NCI-H128 (cell line): ENCODE measurements around the gene RHBDD2.
A peak's percentile ranks its signal among the peaks of the same experiment; 100 is the strongest.

ENCODE experiments used
- DNase-seq: peaks from one replicate; lab custom pipeline; 2025; ENCODE audit not compliant: unreplicated experiment; lab: John Stamatoyannopoulos, UW

The RHBDD2 gene

DNA sequence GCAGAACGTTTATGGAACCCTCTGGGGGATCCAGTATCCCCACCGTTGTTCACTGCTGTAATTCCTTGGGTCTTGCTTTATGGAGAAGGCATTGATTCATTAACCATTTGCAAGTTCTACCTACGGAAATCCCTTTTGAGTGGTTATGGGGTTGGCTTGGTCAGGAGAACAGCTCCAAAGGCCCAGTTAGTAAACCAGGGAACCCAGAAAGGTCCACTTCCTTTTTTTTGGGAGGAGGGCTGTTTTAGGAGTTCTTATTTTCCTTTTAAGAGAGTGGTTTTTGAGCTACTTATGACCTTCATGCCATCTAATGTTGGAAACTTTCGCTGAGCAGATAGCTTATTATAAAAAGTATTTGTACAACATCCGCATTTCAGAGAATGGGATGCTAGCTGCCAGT lies 37.4 kb downstream of the RHBDD2 start:
- DNase-seq = no peak

DNA sequence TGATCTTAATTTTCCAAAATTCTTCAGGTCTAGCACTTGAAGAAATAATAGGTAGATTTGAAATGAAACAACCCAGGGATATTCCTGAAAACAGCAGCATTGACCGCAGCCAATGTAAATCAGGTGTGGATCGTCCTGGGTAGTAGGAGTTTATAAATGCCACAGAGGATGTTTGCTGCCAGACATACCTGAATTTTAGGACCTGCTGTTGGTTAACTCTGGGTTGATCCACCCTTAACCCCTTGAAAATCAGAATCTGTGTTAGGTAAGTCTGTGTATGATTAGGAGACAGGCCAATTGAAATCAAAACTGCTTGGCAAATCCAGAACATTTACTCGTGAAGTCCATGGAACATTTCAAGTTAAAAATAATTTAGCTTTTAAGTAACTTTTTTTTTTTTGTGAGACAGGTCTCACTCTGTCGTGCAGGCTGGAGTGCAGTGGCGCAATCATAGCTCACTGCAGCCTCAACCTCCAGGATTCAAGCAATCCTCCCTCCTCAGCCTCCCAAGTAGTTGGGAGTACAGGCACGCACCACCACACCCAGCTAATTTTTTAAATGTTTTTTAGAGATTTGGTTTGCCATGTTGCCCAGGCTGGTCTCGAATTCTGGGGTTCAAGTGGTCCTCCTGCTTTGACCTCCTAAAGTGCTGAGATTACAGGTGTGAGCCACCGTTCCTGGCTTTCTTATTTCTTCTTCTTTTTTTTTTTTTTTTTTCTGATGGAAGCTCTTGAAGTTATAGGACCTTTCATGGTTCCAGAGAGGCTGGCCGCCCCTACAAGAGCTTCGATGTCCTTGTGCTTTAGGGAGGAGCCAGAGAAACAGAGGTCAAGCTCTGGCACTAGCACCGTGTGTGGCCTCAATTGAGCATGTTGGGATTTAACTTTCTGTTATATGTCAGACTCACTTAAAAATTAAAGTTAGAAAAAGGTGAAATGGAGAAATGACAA lies 38.1 kb downstream of the RHBDD2 start:
- DNase-seq = no peak

DNA sequence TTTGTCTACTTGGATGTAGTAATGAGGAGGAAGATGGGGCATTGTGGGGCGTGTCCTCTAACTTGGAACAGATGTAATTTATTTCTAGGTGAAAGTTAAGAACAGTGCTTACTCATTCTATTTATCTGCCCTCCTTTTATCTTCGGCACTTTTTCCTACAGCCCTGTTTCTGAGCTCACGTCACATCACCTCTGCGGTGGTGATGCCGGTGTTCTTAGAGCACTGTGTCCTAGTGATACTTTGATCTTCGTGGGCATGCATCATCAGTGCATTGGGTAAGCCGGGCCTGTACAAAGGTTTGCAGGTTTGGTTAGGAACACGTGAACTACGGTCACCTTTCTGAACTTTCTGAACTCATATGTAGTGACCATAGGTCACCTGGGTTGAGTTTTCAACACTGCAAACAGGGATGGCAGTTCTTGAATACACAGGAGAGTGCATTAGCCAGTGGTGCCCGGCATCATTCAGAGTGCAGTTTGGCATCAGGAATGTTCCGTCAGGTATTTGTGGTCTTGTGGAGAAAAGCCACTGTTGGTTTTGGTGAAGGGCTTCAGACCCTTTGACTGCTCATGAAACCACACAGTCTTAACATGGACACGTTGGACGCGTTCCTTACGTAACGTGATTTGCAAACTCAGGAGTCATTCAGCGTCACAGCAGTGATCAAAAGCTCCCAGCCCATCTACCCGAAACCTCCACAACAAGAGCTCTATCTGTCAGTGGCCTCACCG lies 41.8 kb downstream of the RHBDD2 start:
- no peak for DNase-seq

DNA sequence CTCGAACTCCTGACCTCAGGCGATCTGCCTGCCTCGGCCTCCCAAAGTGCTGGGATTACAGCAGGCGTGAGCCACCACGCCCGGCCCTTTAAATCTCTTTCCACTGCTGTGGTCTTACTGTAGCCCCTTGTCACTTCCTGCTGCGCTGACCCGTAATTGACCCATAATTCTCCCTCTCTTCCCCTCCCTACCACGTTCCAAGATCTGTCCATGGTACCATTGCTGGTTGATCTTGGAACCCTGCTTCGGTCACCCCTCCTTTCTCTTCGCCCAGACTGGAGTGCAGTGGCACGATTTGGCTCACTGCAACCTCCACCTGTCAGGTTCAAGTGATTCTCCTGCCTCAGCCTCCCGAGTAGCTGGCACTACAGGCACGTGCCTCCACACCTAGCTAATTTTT lies 42.6 kb downstream of the RHBDD2 start:
- no peak for DNase-seq

GRCh38 chr7:75922966-75923603 lies 44.3 kb downstream of the RHBDD2 start:
- no peak for DNase-seq

- DNase-seq = no peak
These were observed 45.4 kb downstream of the RHBDD2 start for GRCh38 chr7:75924256-75924655.

DNA sequence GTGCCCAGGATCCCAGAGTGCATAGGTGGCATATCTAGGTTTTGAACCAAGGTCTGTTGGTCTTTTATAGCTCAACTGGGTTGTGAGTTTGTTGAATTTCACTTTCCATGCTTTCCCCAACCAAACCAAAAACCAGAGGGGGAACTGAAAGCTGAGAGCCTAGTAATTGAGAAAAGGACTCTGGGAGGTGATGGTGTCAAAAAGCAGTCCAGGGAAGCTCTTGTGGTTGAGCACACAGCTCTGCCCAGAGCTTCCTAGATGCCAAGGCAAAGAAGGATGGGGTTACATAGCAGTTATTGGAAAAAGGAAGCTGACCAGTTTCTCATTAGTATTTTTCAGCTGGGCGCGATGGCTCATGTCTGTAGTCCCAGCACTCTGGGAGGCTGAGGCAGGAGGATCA lies 46.1 kb downstream of the RHBDD2 start:
- DNase-seq = no peak

- DNase-seq = no peak
These were observed 47.0 kb downstream of the RHBDD2 start for GRCh38 chr7:75925717-75926435.

- DNase-seq = no peak
These were observed 49.7 kb downstream of the RHBDD2 start for GRCh38 chr7:75928568-75928914.

DNA sequence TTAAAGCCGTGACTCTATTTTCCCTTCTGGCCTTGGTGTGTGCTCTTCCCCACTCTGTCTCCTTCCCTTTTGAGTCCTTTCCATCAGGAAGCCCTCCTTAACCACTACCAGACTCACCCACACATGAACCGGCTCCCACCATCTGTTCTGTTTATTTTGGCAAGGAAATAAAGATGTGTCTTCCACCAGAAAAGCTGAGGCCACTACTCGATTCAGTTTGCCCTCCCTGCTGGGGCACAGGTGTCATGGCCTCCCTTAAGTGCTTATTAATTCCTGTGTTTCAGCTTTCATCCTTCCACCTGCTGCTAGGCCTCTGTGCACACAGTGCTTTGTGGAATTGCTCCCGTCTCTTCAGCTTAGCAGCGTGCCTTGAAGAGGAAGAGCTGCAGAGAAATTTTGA lies 52.8 kb downstream of the RHBDD2 start:
- peak; percentile 70 for DNase-seq

- no peak for DNase-seq
These were observed 59.3 kb downstream of the RHBDD2 start for GRCh38 chr7:75937958-75938786.
